ENCODE measurements around the gene WFDC6.

GRCh38 chr20:45545351-45545750 lies 6.1 kb upstream of the WFDC6 start:
- TF ChIP-seq, protein P1, sequence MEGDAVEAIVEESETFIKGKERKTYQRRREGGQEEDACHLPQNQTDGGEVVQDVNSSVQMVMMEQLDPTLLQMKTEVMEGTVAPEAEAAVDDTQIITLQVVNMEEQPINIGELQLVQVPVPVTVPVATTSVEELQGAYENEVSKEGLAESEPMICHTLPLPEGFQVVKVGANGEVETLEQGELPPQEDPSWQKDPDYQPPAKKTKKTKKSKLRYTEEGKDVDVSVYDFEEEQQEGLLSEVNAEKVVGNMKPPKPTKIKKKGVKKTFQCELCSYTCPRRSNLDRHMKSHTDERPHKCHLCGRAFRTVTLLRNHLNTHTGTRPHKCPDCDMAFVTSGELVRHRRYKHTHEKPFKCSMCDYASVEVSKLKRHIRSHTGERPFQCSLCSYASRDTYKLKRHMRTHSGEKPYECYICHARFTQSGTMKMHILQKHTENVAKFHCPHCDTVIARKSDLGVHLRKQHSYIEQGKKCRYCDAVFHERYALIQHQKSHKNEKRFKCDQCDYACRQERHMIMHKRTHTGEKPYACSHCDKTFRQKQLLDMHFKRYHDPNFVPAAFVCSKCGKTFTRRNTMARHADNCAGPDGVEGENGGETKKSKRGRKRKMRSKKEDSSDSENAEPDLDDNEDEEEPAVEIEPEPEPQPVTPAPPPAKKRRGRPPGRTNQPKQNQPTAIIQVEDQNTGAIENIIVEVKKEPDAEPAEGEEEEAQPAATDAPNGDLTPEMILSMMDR (IDR thresholded peaks at IDR 0.05) = no peak
- no peak for TF ChIP-seq POLR2A (IDR thresholded peaks at IDR 0.05)

All from right lobe of liver (tissue), 4 donors.